Ishikawa (cell line): ENCODE results near the gene RIMKLB.

Experiments used
- CEBPB ChIP-seq: IDR thresholded peaks from 2 replicates; pipeline ENCODE4 v1.6.1; 2012
- CREB1 ChIP-seq: IDR thresholded peaks from 2 replicates; pipeline ENCODE4 v1.6.1; 2012; ENCODE audit warnings: low read depth
- EGR1 ChIP-seq: IDR thresholded peaks from 2 replicates; pipeline ENCODE4 v1.6.1; 2012
- EP300 ChIP-seq: IDR thresholded peaks from 2 replicates; pipeline ENCODE4 v1.6.1; 2012; ENCODE audit warnings: borderline replicate concordance
- FOXM1 ChIP-seq: IDR thresholded peaks from 2 replicates; pipeline ENCODE4 v1.6.1; 2012; ENCODE audit warnings: low read depth, borderline replicate concordance
- NFIC ChIP-seq: IDR thresholded peaks from 2 replicates; pipeline ENCODE4 v1.6.1; 2012
- RAD21 ChIP-seq: IDR thresholded peaks from 2 replicates; pipeline ENCODE4 v1.6.1; 2012; ENCODE audit warnings: low read depth
- TAF1 ChIP-seq: IDR thresholded peaks from 2 replicates; pipeline ENCODE4 v1.6.1; 2012; ENCODE audit warnings: low read depth, mild to moderate bottlenecking
- TCF12 ChIP-seq: IDR thresholded peaks from 2 replicates; pipeline ENCODE4 v1.6.1; 2012; ENCODE audit warnings: low read depth
- TEAD4 ChIP-seq: IDR thresholded peaks from 2 replicates; pipeline ENCODE4 v1.6.1; 2012
- USF1 ChIP-seq: IDR thresholded peaks from 2 replicates; pipeline ENCODE4 v1.6.1; 2012
- YY1 ChIP-seq: IDR thresholded peaks from 2 replicates; pipeline ENCODE4 v1.6.1; 2012; ENCODE audit warnings: low read depth
- ZBTB7A ChIP-seq: IDR thresholded peaks from 2 replicates; pipeline ENCODE4 v1.6.1; 2012; ENCODE audit warnings: low read depth
- TF ChIP-seq, protein P1 (sequence below): IDR thresholded peaks from 2 replicates; pipeline ENCODE4 v1.6.1; 2012; ENCODE audit warnings: low read depth, mild to moderate bottlenecking
- TF ChIP-seq, protein P2 (sequence below): IDR thresholded peaks from 2 replicates; pipeline ENCODE4 v1.6.1; 2012

Gene RIMKLB

DNA sequence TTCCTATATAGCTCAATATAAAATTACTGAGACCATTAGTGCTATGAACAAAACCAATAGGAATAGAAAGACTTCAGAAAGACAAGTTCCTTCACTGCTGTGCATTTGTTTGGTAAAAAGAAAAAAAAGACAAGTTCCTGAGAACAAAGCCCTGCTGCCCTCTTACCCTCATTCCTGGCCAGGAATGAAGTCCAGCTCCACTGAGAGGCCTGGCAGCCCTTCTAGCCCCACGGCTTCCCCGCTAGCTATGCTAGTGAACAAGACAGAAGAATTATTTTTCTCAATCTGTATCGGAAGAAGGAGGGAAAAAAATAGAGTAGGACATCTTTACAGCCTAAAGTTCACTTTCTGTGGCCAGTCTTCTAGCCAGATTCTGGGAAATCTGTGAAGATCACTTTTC lies 36.8 kb upstream of the RIMKLB start:
- TF ChIP-seq TCF12 = no peak
- TF ChIP-seq USF1 = no peak

GRCh38 chr12:8661751-8662150 lies 36.0 kb upstream of the RIMKLB start:
- TF ChIP-seq CREB1 (no peak), TEAD4 (no peak), NFIC (no peak), ZBTB7A (no peak), TCF12 (no peak), YY1 (no peak), CEBPB (no peak), EGR1 (no peak), EP300 (no peak), USF1 (no peak), FOXM1 (no peak), TAF1 (no peak)
- TF ChIP-seq, protein P1, sequence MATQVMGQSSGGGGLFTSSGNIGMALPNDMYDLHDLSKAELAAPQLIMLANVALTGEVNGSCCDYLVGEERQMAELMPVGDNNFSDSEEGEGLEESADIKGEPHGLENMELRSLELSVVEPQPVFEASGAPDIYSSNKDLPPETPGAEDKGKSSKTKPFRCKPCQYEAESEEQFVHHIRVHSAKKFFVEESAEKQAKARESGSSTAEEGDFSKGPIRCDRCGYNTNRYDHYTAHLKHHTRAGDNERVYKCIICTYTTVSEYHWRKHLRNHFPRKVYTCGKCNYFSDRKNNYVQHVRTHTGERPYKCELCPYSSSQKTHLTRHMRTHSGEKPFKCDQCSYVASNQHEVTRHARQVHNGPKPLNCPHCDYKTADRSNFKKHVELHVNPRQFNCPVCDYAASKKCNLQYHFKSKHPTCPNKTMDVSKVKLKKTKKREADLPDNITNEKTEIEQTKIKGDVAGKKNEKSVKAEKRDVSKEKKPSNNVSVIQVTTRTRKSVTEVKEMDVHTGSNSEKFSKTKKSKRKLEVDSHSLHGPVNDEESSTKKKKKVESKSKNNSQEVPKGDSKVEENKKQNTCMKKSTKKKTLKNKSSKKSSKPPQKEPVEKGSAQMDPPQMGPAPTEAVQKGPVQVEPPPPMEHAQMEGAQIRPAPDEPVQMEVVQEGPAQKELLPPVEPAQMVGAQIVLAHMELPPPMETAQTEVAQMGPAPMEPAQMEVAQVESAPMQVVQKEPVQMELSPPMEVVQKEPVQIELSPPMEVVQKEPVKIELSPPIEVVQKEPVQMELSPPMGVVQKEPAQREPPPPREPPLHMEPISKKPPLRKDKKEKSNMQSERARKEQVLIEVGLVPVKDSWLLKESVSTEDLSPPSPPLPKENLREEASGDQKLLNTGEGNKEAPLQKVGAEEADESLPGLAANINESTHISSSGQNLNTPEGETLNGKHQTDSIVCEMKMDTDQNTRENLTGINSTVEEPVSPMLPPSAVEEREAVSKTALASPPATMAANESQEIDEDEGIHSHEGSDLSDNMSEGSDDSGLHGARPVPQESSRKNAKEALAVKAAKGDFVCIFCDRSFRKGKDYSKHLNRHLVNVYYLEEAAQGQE = no peak
- TF ChIP-seq, protein P2, sequence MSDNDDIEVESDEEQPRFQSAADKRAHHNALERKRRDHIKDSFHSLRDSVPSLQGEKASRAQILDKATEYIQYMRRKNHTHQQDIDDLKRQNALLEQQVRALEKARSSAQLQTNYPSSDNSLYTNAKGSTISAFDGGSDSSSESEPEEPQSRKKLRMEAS = no peak

GRCh38 chr12:8662593-8662992 lies 35.2 kb upstream of the RIMKLB start, which contains the start of gene MFAP5:
MFAP5 (minus strand) TSS chr12:8662826; CDS start chr12:8662104, 722 bp downstream.
- TF ChIP-seq USF1 (no peak), TEAD4 (no peak), ZBTB7A (no peak), CEBPB (no peak), TAF1 (no peak), NFIC (no peak), EP300 (no peak)
- TF ChIP-seq, protein P1 = no peak
- TF ChIP-seq, protein P2 = no peak

GRCh38 chr12:8664228-8664913 lies 33.4 kb upstream of the RIMKLB start:
- no peak for TF ChIP-seq ZBTB7A
- TF ChIP-seq EP300 = no peak
- TF ChIP-seq RAD21 = no peak
- no peak for TF ChIP-seq CREB1
- TF ChIP-seq FOXM1 = no peak
- TF ChIP-seq, protein P2 = no peak

DNA sequence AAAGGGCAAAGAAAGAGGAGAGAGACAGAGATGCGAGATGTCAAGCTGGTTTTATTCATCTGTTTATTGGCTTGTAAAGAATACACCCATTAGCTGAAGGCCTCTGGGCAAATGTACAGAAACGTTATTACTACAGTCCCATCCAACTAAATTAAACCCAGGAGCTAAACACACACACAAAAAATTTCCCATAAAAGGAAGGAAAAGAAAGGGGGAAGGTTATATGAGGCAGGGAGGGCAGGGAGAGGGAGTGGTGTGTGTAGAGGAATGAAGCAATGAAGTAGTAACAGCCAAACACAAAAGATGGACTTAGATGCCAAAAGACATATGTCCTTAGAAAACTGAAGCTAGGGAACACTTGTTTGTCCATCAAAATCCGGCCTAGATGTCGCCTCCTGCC lies 32.0 kb upstream of the RIMKLB start:
- TF ChIP-seq FOXM1 (no peak), CEBPB (no peak), TAF1 (no peak), YY1 (no peak), USF1 (no peak), EGR1 (no peak)
